Measurements from ENCODE around the gene SPG7.

The SPG7 gene

DNA sequence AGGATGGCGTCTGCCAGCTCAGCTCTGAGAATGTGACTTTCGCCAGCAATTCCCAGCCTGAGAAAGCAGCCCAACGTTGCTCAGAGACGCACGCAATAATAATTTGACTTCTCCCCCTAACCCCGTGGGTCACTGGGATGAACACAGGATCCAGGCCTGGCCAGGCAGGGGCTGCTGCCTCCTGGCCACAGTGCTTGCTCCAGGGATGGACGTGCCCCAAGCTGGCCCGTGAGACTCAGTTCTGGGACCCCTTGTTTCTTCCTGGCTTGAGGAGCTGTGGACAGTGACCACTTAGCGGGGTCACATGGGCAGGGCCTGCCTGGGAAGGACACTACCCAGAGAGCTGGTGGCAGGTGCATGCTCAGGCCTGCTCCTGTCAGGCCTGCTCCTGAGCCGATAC, 91.7 kb downstream of the SPG7 start:
- no peak for TF ChIP-seq POLR2AphosphoS5 (IDR thresholded peaks at IDR 0.05; ENCODE audit: low read depth)
- no peak for TF ChIP-seq GABPA (IDR thresholded peaks at IDR 0.05; ENCODE audit: low read depth)
- TF ChIP-seq, protein P1, sequence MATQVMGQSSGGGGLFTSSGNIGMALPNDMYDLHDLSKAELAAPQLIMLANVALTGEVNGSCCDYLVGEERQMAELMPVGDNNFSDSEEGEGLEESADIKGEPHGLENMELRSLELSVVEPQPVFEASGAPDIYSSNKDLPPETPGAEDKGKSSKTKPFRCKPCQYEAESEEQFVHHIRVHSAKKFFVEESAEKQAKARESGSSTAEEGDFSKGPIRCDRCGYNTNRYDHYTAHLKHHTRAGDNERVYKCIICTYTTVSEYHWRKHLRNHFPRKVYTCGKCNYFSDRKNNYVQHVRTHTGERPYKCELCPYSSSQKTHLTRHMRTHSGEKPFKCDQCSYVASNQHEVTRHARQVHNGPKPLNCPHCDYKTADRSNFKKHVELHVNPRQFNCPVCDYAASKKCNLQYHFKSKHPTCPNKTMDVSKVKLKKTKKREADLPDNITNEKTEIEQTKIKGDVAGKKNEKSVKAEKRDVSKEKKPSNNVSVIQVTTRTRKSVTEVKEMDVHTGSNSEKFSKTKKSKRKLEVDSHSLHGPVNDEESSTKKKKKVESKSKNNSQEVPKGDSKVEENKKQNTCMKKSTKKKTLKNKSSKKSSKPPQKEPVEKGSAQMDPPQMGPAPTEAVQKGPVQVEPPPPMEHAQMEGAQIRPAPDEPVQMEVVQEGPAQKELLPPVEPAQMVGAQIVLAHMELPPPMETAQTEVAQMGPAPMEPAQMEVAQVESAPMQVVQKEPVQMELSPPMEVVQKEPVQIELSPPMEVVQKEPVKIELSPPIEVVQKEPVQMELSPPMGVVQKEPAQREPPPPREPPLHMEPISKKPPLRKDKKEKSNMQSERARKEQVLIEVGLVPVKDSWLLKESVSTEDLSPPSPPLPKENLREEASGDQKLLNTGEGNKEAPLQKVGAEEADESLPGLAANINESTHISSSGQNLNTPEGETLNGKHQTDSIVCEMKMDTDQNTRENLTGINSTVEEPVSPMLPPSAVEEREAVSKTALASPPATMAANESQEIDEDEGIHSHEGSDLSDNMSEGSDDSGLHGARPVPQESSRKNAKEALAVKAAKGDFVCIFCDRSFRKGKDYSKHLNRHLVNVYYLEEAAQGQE (IDR thresholded peaks at IDR 0.05; ENCODE audit: insufficient replicate concordance, low read depth): no peak
- TF ChIP-seq SPI1 (IDR thresholded peaks at IDR 0.05; ENCODE audit: borderline replicate concordance, low read depth): no peak
- TF ChIP-seq, protein P2, sequence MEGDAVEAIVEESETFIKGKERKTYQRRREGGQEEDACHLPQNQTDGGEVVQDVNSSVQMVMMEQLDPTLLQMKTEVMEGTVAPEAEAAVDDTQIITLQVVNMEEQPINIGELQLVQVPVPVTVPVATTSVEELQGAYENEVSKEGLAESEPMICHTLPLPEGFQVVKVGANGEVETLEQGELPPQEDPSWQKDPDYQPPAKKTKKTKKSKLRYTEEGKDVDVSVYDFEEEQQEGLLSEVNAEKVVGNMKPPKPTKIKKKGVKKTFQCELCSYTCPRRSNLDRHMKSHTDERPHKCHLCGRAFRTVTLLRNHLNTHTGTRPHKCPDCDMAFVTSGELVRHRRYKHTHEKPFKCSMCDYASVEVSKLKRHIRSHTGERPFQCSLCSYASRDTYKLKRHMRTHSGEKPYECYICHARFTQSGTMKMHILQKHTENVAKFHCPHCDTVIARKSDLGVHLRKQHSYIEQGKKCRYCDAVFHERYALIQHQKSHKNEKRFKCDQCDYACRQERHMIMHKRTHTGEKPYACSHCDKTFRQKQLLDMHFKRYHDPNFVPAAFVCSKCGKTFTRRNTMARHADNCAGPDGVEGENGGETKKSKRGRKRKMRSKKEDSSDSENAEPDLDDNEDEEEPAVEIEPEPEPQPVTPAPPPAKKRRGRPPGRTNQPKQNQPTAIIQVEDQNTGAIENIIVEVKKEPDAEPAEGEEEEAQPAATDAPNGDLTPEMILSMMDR (IDR thresholded peaks at IDR 0.05; ENCODE audit: insufficient read depth, low read length): no peak
- Histone ChIP-seq H3K27me3 (ENCODE audit: insufficient read depth, poor library complexity, severe bottlenecking) (no peaks in the 10 kb centered on the region), H3K27ac (replicated peaks) (no peak overlapping the region), H3K4me3 (replicated peaks; ENCODE audit: insufficient read depth, low read length) (no peak overlapping the region)
- DNase-seq (ENCODE audit: low read depth in 1 of 2, low spot score in 1 of 2): no peak

GRCh38 chr16:89600427-89600826, 92.2 kb downstream of the SPG7 start:
- no peak overlapping the region for H3K27ac ChIP-seq (replicated peaks)
- H3K27me3 ChIP-seq (ENCODE audit: insufficient read depth, poor library complexity, severe bottlenecking): no peaks in the 10 kb centered on the region
- DNase-seq (ENCODE audit: low read depth in 1 of 2, low spot score in 1 of 2): no peak
- no peak overlapping the region for H3K4me3 ChIP-seq (replicated peaks; ENCODE audit: insufficient read depth, low read length)
- TF ChIP-seq GABPA (IDR thresholded peaks at IDR 0.05; ENCODE audit: low read depth) (no peak), SPI1 (IDR thresholded peaks at IDR 0.05; ENCODE audit: borderline replicate concordance, low read depth) (no peak), POLR2AphosphoS5 (IDR thresholded peaks at IDR 0.05; ENCODE audit: low read depth) (no peak)
- TF ChIP-seq, protein P1 (IDR thresholded peaks at IDR 0.05; ENCODE audit: insufficient replicate concordance, low read depth): no peak
- TF ChIP-seq, protein P2 (IDR thresholded peaks at IDR 0.05; ENCODE audit: insufficient read depth, low read length): no peak

DNA sequence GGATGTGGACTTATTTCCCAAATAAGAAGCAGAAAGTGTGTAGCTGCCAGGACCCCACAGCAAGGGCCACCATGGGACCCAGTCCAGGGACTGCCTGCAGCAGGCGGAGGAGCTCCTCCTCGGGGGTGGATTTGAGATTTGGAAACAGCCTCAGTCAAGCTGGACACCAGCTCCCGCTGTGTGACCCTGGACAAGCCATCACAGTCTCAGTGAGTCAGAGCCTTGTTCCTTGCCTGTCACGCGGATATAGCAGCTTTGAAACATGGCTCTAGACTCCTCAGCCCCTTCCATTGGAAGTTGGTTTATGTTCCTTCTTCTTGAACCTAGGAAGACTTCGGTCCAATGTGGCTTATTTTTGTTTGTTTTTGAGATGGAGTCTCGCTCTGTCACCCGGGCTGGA, 92.8 kb downstream of the SPG7 start:
- no peak for TF ChIP-seq GABPA (IDR thresholded peaks at IDR 0.05; ENCODE audit: low read depth)
- TF ChIP-seq, protein P1 (IDR thresholded peaks at IDR 0.05; ENCODE audit: insufficient replicate concordance, low read depth): no peak
- TF ChIP-seq, protein P2 (IDR thresholded peaks at IDR 0.05; ENCODE audit: insufficient read depth, low read length): no peak
- no peak for TF ChIP-seq SPI1 (IDR thresholded peaks at IDR 0.05; ENCODE audit: borderline replicate concordance, low read depth)

More for the DNA sequence above, 92.8 kb downstream of the SPG7 start:
- DNase-seq (ENCODE audit: low read depth in 1 of 2, low spot score in 1 of 2): no peak
- no peaks in the 10 kb centered on the region for H3K27me3 ChIP-seq (ENCODE audit: insufficient read depth, poor library complexity, severe bottlenecking)
- no peak overlapping the region for H3K4me3 ChIP-seq (replicated peaks; ENCODE audit: insufficient read depth, low read length)
- H3K27ac ChIP-seq (replicated peaks): no peak overlapping the region

Data from HL-60 (cell line).